Retinal pigment epithelial cell (primary cell): Measurements from ENCODE around the gene FRY.

Experiments used
- DNase-seq: peaks from one replicate; pipeline ENCODE4 v3.0.0-alpha.2; 2010; ENCODE audit warnings: low read depth
- H3K4me3 ChIP-seq: 2 replicates; pipeline ENCODE4 v1.5.1; 2011; ENCODE audit warnings: mild to moderate bottlenecking, low read length, control low read depth, moderate library complexity
- TF ChIP-seq, protein P1 (sequence below): conservative IDR thresholded peaks from 2 replicates; pipeline ENCODE4 v1.5.1; 2011; ENCODE audit warnings: low read depth, low read length, control low read depth, inconsistent platforms

Gene FRY

DNA sequence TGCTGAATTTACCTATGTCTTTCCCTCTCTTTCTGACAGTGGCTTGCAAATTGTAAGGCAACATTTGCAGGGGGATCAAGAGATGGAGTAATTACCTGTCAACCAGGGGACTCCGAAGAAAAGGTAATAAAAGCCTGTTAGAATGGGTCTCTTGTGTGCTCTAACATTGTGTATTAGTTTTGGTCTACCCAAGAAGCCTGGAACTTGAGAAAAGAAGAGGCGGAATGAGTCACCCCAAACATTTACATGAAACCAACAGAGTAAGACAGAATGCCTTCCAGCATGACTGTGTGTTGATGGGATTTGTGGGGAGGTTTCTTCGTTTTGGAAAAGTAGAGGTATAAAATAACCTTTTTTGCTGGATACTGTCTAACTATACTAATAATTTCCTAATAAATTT lies 246.9 kb downstream of the FRY start:
- DNase-seq: no peak
- TF ChIP-seq, protein P1, sequence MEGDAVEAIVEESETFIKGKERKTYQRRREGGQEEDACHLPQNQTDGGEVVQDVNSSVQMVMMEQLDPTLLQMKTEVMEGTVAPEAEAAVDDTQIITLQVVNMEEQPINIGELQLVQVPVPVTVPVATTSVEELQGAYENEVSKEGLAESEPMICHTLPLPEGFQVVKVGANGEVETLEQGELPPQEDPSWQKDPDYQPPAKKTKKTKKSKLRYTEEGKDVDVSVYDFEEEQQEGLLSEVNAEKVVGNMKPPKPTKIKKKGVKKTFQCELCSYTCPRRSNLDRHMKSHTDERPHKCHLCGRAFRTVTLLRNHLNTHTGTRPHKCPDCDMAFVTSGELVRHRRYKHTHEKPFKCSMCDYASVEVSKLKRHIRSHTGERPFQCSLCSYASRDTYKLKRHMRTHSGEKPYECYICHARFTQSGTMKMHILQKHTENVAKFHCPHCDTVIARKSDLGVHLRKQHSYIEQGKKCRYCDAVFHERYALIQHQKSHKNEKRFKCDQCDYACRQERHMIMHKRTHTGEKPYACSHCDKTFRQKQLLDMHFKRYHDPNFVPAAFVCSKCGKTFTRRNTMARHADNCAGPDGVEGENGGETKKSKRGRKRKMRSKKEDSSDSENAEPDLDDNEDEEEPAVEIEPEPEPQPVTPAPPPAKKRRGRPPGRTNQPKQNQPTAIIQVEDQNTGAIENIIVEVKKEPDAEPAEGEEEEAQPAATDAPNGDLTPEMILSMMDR: no peak
- no peak overlapping the region for H3K4me3 ChIP-seq

DNA sequence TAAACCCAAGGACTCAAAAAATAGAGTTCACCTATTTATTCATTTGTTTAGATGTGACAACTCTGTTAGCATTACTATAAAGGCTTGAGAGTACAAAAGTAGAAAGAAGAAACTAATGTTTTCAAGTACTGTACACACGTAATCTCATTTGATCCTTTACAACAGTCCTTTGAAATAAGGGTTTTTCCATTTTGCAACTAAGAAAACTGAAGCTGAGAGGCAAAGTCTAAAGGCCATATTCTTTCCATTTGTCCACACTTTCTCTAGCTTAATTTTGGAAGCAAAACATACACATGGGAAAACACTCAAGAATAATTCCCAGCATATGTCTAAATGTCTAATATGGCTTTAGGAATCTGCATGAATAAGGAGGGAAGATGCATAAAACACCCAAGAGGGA lies 249.5 kb downstream of the FRY start:
- no peak overlapping the region for H3K4me3 ChIP-seq
- DNase-seq: no peak
- TF ChIP-seq, protein P1: no peak

DNA sequence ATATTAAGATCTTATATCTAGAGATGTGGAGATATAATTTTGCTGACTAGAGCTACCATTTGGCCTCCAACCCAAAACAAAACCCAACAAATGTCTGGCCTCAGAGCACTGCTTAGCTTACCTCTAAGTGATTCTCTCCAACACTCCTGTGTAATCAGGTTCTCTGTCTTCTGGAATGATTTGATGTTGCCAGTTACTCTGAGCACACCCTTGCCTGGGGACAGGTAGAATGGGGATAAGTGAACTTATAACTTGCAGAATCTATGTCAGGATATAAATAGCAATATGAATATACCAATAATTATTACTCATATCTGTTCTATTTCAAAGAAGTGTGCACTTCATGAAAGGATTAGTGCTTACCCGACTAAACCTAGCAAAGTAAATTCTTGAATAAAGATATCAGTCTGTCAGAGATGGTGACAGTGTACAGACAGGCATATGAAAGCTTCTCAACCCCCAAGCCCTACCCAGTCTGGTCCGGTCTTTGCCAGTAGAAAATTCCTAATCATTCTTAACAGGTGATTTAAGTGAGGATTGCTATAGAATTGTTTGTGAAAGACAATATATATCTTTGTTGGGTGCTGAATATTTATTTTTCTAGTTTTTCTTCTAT lies 250.6 kb downstream of the FRY start:
- TF ChIP-seq, protein P1: no peak
- no peak for DNase-seq

DNA sequence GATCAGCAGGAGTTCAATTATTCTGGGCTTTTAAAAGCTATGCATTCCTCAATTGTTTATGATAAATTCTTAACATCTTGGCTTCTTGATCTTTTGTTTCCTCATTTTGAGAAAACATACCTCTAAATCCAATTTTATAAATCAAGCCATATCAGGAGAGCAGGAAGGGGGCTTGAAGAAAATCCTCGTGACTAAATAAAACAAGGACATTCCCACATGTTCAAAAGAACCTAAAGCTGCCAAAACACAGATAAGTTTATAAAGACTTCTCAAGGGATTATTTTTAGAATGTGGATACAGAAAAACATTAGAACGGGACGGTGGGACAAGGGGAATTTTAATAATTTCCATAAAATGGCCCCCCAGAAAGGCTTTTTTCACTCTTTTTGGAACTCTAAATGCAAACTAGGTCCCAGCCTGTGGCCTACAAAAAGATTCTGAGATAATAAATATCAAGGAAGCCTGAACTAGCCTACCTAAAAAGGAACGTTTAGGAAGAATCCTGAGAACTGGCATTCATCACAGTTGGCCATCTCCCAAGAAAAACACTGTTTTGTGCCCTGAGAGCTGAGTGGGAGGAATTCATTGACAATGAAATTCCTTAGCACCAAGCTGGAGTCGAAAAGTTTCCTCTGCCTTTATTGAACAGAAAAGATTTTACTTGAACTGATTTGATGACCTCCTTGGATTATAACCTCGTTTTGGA lies 253.5 kb downstream of the FRY start:
- H3K4me3 ChIP-seq: no peak overlapping the region
- DNase-seq: peak; percentile 71
- TF ChIP-seq, protein P1: no peak

More for the DNA sequence above, 250.6 kb downstream of the FRY start:
- no peak overlapping the region for H3K4me3 ChIP-seq

DNA sequence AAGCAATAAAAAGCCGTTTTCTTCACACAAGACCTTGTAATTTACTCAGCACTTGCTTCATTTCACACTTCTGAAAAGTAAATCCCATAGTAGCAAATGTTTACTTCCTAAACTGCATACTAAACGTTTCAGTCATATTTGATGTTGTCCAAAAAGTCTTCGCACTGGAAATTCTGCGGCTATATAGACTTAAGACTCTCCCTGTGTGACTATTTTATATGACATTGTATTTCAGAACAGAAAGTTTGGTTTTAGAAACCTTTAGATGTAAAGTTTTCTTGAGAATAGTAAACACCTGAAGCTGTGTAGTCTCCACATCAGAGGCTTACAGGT lies 254.0 kb downstream of the FRY start:
- TF ChIP-seq, protein P1: no peak
- no peak for DNase-seq
- H3K4me3 ChIP-seq: no peak overlapping the region

DNA sequence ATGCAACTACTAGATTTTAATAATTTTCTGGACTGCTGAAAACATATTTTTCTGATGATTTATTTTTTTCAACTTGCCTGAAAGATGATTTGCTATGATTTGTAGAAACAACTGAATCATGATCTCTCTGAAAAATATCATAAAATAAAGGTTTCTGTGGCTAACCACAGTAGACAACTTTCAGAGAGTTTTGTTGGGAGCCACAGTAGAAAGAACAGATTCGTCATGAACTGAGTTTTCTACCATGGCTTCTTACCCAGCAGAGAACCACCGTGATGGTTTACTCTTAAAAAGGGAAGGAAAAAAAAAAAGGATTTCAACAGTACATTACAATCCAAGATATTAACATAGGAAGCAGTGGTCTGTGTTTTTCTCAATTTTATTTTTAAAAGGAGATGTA lies 265.6 kb downstream of the FRY start:
- no peak overlapping the region for H3K4me3 ChIP-seq
- no peak for DNase-seq
- TF ChIP-seq, protein P1: no peak

DNA sequence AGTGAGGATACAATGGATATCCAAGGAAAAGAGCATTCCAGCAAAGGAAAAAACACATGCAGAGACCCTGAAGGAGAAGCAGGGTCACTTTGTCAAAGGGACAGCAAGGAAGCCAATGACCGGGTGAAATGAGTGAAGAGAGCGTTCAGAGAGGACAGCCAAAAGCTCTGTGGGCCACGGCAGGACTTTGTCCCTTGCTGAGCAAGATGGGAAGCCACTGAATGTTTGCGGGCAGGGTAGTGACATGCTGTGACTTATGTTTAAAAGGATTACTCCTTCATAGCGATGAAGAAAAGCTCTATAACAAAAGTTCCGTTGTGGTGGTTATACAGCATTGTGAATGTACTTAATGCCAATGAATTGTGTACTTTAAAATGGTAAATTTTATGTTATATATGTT lies 267.1 kb downstream of the FRY start:
- DNase-seq: no peak
- TF ChIP-seq, protein P1: no peak
- H3K4me3 ChIP-seq: no peak overlapping the region
